ENCODE measurements around the gene RPRD1B.

Gene RPRD1B

DNA sequence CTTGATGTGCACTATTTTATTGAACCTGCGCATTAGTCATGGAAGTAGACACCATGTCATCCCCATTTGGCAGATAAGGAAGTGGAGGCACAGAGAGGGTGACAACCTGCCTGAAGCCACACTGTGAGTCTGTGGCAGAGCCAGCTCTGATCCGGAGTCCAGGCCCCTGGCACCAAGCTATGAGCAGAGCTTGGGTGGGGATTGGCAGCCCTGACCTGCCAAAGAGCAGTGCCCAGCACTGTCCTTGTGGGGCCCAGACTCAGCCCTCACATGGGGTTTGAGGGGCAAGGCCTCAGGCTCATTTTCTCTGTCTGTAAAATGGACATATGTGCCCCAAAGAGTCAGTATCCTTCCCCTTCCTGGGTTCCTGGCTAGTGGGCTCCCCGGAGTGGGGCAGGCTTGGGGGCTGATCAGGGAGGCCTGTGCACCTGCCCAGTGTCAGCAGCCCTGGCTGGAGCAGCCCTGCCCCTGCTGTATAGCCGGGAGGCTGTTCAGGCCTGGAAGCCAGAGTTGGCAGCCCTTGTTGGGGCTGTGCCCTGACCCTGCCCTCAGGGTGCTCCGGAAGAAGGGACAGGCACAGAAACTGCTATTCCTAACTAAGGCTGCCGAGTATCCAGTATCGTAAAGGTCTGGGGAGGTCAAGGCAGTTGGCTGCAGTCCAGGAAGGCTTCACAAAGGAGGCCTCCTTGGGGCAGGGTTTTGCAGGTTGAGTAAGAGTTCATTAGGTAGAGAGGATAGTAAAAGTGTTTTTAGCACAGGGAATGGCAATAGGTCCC is 92.8 kb downstream of the RPRD1B start:
- TF ChIP-seq, protein P1, sequence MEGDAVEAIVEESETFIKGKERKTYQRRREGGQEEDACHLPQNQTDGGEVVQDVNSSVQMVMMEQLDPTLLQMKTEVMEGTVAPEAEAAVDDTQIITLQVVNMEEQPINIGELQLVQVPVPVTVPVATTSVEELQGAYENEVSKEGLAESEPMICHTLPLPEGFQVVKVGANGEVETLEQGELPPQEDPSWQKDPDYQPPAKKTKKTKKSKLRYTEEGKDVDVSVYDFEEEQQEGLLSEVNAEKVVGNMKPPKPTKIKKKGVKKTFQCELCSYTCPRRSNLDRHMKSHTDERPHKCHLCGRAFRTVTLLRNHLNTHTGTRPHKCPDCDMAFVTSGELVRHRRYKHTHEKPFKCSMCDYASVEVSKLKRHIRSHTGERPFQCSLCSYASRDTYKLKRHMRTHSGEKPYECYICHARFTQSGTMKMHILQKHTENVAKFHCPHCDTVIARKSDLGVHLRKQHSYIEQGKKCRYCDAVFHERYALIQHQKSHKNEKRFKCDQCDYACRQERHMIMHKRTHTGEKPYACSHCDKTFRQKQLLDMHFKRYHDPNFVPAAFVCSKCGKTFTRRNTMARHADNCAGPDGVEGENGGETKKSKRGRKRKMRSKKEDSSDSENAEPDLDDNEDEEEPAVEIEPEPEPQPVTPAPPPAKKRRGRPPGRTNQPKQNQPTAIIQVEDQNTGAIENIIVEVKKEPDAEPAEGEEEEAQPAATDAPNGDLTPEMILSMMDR (IDR thresholded peaks at IDR 0.05; ENCODE audit: insufficient read depth, low read depth, low read length, missing control alignments) = no peak
- no peak for DNase-seq (ENCODE audit: low read depth)
- no peak overlapping the region for H3K4me3 ChIP-seq (ENCODE audit: low read length)

DNA sequence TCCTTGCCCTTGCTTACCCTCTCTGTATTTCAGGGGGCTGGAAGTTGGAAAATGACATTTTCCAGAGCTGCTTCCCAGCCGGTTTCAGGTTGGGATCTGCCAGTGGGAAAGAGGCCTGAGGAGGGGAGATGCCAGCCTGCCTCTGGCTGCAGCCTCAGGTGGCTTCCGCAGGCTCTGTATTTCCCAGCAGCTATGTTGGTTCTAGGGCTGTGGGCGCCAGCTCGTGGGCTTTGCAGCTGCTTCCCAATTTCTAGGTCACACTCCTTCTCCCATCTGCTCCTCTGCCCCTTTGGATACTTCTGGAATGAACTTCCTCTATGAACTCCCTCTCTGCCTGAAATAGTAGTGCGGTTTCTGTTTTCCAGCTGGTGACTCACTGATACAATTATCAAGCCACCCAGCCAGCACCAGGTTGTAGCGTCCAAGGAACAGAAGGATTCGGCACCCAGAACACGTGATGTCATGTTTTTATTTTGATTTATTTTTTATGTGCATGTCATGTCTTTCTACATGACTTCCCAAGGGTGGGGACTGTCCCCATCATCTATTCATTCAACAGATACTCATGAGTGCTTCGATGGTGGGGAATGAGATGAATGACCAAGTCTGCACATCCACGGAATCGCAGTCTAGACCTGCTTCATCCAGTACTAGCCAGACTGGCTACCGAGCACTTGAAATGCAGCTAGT is 93.5 kb downstream of the RPRD1B start:
- H3K4me3 ChIP-seq (ENCODE audit: low read length) = no peak overlapping the region
- TF ChIP-seq, protein P1 (IDR thresholded peaks at IDR 0.05; ENCODE audit: insufficient read depth, low read depth, low read length, missing control alignments) = no peak
- DNase-seq (ENCODE audit: low read depth) = peak; percentile 61

DNA sequence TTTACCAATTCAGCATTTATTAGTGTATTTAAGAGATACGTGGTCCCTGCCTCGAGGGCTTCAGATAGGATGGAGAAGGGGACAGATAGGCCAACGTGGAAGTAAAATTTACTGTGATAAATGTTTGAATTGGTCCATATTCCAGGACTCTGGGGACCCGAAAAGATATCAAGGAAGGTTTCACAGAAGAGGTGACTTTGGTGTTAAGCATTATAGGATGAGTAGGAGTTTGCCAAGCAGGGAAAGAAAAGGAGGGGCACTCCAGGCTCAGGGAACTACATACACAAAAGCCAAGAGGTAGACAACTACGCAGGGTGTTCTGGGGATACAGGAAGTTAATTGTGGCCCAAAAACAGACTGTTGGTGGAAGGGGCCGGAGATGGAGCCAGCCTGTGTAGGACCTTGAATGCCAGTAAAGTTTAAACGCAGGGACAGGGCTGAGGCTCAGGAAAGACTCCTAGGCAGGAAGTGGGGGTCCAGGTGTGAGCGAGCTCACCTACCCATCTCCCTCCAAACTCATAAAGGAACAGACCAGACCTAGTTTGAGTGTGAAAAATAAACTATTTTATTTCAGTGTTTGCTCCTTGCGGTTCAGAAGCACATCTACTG is 94.5 kb downstream of the RPRD1B start:
- H3K4me3 ChIP-seq (ENCODE audit: low read length) = no peak overlapping the region
- TF ChIP-seq, protein P1 (IDR thresholded peaks at IDR 0.05; ENCODE audit: insufficient read depth, low read depth, low read length, missing control alignments) = no peak
- no peak for DNase-seq (ENCODE audit: low read depth)

DNA sequence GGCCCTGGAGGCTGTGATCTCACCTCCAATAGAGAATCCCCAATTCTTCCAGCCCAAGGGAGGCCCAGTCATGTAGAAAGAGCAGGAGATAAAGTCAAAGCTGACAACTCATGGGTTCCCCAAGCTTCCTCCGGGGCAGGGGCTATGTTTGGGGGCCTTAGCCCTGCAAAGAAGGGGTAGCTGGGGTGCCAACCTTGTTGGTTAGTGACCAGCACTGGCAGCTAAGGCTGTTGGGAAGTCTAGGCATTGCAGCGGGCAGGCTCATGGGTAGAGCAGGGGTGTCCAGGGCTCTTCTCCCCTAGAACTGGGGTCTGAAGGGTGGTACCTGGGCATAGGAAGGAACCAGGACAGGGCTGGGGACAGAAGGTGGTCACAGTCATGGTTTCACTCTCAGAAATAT is 95.1 kb downstream of the RPRD1B start:
- no peak overlapping the region for H3K4me3 ChIP-seq (ENCODE audit: low read length)
- TF ChIP-seq, protein P1 (IDR thresholded peaks at IDR 0.05; ENCODE audit: insufficient read depth, low read depth, low read length, missing control alignments) = no peak
- DNase-seq (ENCODE audit: low read depth) = no peak

DNA sequence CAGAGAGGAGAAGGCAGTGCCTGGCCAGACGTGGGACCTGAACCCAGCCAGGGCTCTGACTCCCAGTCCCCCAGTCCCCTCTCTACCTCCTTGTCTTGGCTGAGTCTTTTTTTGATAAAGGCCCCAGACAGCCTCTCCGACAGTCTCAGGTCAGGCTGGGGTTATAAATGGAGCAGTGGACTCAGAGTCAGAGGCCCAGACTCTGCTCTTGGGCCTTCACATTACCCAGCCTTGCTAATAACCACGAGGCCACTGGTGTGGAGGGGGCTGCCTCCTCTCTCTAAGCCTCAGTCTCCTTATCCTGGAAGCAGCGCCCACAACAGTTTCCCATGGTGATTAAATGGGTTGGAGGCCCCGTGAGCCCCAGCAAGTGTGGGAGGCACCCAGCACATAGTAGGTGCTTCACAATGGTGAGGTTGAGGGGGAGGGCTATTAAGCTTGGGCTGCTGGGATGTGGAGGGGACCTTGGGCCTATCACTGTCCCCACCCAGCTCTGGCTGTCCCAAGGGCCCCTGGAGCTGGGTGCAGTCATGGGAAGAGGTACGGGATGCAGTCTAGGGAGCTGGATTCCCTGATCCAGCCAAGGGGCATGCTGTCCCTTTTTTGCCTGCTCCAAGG is 95.8 kb downstream of the RPRD1B start:
- DNase-seq (ENCODE audit: low read depth) = no peak
- no peak overlapping the region for H3K4me3 ChIP-seq (ENCODE audit: low read length)
- TF ChIP-seq, protein P1 (IDR thresholded peaks at IDR 0.05; ENCODE audit: insufficient read depth, low read depth, low read length, missing control alignments) = no peak

DNA sequence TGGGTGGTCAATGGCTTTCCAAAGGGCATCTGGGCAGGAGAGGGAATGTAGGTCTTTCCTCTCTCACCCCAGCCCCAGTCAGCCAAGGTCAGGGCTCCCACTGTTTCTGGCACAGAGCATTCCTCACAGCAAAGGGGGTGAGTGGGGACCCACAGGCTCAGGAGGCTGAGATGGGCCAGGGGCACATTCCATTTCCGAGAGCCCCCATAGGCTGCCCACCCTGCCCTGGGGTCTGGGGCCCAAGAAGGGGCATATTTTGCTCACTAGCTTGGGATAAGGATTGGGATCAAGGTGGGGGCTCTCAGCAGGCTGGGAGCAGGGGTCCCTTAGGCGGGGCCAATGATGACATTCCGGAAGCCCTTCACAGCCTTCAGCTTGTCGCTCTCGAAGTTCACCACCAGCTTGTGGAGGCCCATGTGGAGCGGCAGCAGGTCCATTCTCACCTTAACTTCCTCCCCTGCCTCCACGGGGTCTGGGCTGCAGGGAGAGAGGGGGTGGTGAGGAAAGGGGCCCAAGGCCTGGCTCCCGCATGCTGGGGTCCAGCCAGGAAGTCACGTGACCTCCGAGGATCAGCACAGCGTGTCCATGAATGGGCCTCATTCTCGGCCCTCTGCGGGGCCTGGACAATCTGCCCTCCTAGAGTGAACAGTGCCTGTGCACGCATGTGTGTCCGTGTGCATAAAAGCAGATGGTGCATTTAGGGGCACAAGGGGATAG is 96.5 kb downstream of the RPRD1B start:
- no peak overlapping the region for H3K4me3 ChIP-seq (ENCODE audit: low read length)
- TF ChIP-seq, protein P1 (IDR thresholded peaks at IDR 0.05; ENCODE audit: insufficient read depth, low read depth, low read length, missing control alignments) = no peak
- no peak for DNase-seq (ENCODE audit: low read depth)

All from epithelial cell of esophagus (primary cell).